CD8-positive, alpha-beta memory T cell (primary cell): ENCODE measurements around the gene FOXD1. TPM values are rescaled to one million over a fixed set of nuclear protein-coding genes. Genes with fewer than 3 reads are reported as not detected.
A peak's percentile ranks its signal among the peaks of the same experiment; 100 is the strongest.
"Not testable (repeated sequence)": the region's sequence is repeated elsewhere in the genome, so short reads cannot be mapped to it uniquely, and the experiment has no call there.

Source experiments
- CTCF ChIA-PET: fragments of 350-600 bp; sonication (Branson Sonifier 250); formaldehyde crosslinking; loops from one replicate; lab custom pipeline; 2021; ENCODE audit warnings: antibody characterized with exemption; lab: Charles Lee
- POLR2A ChIA-PET: fragments of 350-600 bp; sonication (Branson Sonifier 250); formaldehyde crosslinking; loops from one replicate; lab custom pipeline; 2021; ENCODE audit warnings: antibody characterized with exemption; lab: Charles Lee
- DNase-seq, 5 donors: peaks; one replicate each; pipeline versions ENCODE4 v3.0.0 to v3.0.0-alpha.2; 2020 to 2022; ENCODE audit warnings: mixed read lengths in 1 of 5
- H3K27ac ChIP-seq: one replicate; pipeline ENCODE4 v1.7.0; 2013; ENCODE audit warnings: low read depth, mild to moderate bottlenecking, low read length, moderate library complexity
- H3K27me3 ChIP-seq: 2 replicates; pipeline ENCODE4 v1.7.0; 2013; ENCODE audit warnings: low read length, mild to moderate bottlenecking; ENCODE audit not compliant: insufficient read depth, poor library complexity, severe bottlenecking
- H3K36me3 ChIP-seq: 2 replicates; pipeline ENCODE4 v1.7.0; 2013; ENCODE audit warnings: mild to moderate bottlenecking, low read length, moderate library complexity; ENCODE audit not compliant: insufficient read depth
- H3K4me1 ChIP-seq: 2 replicates; pipeline ENCODE4 v1.7.0; 2013; ENCODE audit warnings: mild to moderate bottlenecking, low read length, moderate library complexity; ENCODE audit not compliant: insufficient read depth
- H3K4me3 ChIP-seq: 2 replicates; pipeline ENCODE4 v1.7.0; 2013; ENCODE audit warnings: mild to moderate bottlenecking, low read length
- H3K9me3 ChIP-seq: 2 replicates; pipeline ENCODE4 v1.7.0; 2013; ENCODE audit warnings: mild to moderate bottlenecking, low read length
- H3K27ac Mint-ChIP-seq, 8 donors: one replicate each; pipeline ENCODE4 v1.8.0; 2020 to 2021; ENCODE audit warnings: mixed read lengths in 8 of 8, mild to moderate bottlenecking in 6 of 8, inconsistent platforms in 3 of 8, moderate library complexity in 3 of 8
- H3K27me3 Mint-ChIP-seq, 2 donors: one replicate each; pipeline ENCODE4 v1.8.0; 2020 to 2021; ENCODE audit warnings: mixed read lengths in 2 of 2, mild to moderate bottlenecking in 1 of 2, moderate library complexity in 1 of 2
- H3K36me3 Mint-ChIP-seq, 3 donors: one replicate each; pipeline ENCODE4 v1.8.0; 2020 to 2021; ENCODE audit warnings: mixed read lengths in 3 of 3, inconsistent platforms in 1 of 3, mild to moderate bottlenecking in 1 of 3
- H3K4me1 Mint-ChIP-seq, 3 donors: one replicate each; pipeline ENCODE4 v1.8.0; 2020 to 2021; ENCODE audit warnings: mixed read lengths in 3 of 3, inconsistent platforms in 1 of 3, mild to moderate bottlenecking in 1 of 3
- H3K4me3 Mint-ChIP-seq, 7 donors: one replicate each; pipeline ENCODE4 v1.8.0; 2020 to 2021; ENCODE audit warnings: mixed read lengths in 7 of 7, mild to moderate bottlenecking in 6 of 7, moderate library complexity in 4 of 7, inconsistent platforms in 2 of 7
- H3K9me3 Mint-ChIP-seq, 5 donors: one replicate each; pipeline ENCODE4 v1.8.0; 2020 to 2022; ENCODE audit warnings: mixed read lengths in 5 of 5, mild to moderate bottlenecking in 3 of 5, moderate library complexity in 2 of 5, inconsistent platforms in 1 of 5
- polyA plus RNA-seq: library from polyadenylated mRNA; unstranded; fragments of 300-500 nt; fragmentation: Illumina TruSeq; gene quantifications from one replicate; pipeline ENCODE4 v1.2.3, GENCODE V29; 2021
- total RNA-seq, 2 experiments: library from RNA; stranded (reverse); gene quantifications; one replicate each; pipeline ENCODE4 v1.2.3, GENCODE V29; 2021

The FOXD1 gene
- total and polyA plus RNA-seq, 3 experiments from 2014 or later: 0.09 to 0.22 TPM; not detected in 1

- Histone ChIP-seq H3K27me3 (peaks cover 16% of the 10 kb centered on the region), H3K36me3 (no peaks in the 10 kb centered on the region), H3K4me1 (no peaks in the 10 kb centered on the region), H3K9me3 (no peaks in the 10 kb centered on the region), H3K27ac (no peak overlapping the region), H3K4me3 (no peak overlapping the region)
- CTCF ChIA-PET: interaction anchor here (0.6 kb wide), 1 partner anchor 1025 kb away, joined by 3 read pairs; no protein-coding TSS in a partner anchor
- H3K36me3 Mint-ChIP-seq: no peaks in the 10 kb centered on the region
- POLR2A ChIA-PET: no interaction called here
- H3K27me3 Mint-ChIP-seq: peaks cover 40 to 71% of the 10 kb centered on the region in 2 donors
- no peaks in the 10 kb centered on the region for H3K4me1 Mint-ChIP-seq
- H3K4me3 Mint-ChIP-seq: no peak overlapping the region
- no peak for DNase-seq
- peaks cover 0 to 2% (median 0%) of the 10 kb centered on the region in 5 donors for H3K9me3 Mint-ChIP-seq
- H3K27ac Mint-ChIP-seq: no peak overlapping the region
Measured at GRCh38 chr5:73459366-73459765, 10.8 kb upstream of the FOXD1 start.

- H3K9me3 ChIP-seq, H3K4me3 Mint-ChIP-seq, H3K9me3 Mint-ChIP-seq, POLR2A ChIA-PET, H3K27ac ChIP-seq, H3K4me1 ChIP-seq, DNase-seq, H3K4me1 Mint-ChIP-seq, H3K27ac Mint-ChIP-seq, H3K36me3 Mint-ChIP-seq, H3K36me3 ChIP-seq, H3K4me3 ChIP-seq: not testable (repeated sequence)
- peaks cover 41% of the 10 kb centered on the region for H3K27me3 ChIP-seq
- CTCF ChIA-PET: interaction anchor here (2.0 kb wide), 1 partner anchor 240 kb away, joined by 11 read pairs; no protein-coding TSS in a partner anchor
- H3K27me3 Mint-ChIP-seq: peaks cover 52 to 85% of the 10 kb centered on the region in 2 donors
Measured at GRCh38 chr5:73456462-73456861, 7.9 kb upstream of the FOXD1 start.

- Histone ChIP-seq H3K36me3 (no peaks in the 10 kb centered on the region), H3K4me3 (no peak overlapping the region), H3K9me3 (peaks cover 3% of the 10 kb centered on the region), H3K27ac (no peak overlapping the region), H3K4me1 (peaks cover 4% of the 10 kb centered on the region), H3K27me3 (peaks cover 56% of the 10 kb centered on the region)
- Mint-ChIP-seq H3K4me3 (peak overlapping the region in 1 of 7 donors; percentile 22), H3K27me3 (peaks cover 64 to 80% of the 10 kb centered on the region in 2 donors), H3K36me3 (no peaks in the 10 kb centered on the region), H3K27ac (peak overlapping the region in 1 of 8 donors; percentile 28), H3K4me1 (peaks cover 5 to 8% (median 7%) of the 10 kb centered on the region in 3 donors), H3K9me3 (peaks cover 8 to 13% (median 12%) of the 10 kb centered on the region in 5 donors)
- CTCF ChIA-PET: interaction anchor here (1.4 to 2.0 kb wide), 5 partner anchors 10 to 239 kb away, joined by 3 to 11 read pairs (median 4); no protein-coding TSS in a partner anchor
- POLR2A ChIA-PET: no interaction called here
- DNase-seq: peak in 3 of 5 donors; percentile 30 to 58 (median 36)
Measured at GRCh38 chr5:73454379-73455036, 5.9 kb upstream of the FOXD1 start.

DNA sequence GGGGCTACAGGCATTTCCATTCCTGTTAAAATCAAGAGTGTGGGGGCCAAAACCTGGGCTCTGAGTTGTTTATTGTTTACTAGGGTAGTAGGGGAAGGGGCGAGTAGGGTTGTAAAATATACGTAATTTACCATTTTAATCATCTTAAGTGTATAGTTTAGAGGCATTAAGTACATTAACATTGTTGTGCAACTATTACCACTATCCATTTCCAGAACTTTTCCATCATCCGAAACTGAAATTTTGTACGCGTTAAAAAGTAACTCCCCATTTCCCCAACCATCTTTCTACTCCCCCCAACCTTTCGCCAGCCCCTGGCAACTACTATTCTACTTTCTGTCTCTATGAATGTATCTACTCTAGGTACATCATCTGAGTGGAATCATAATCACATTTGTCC is 3.6 kb upstream of the FOXD1 start:
- Mint-ChIP-seq H3K36me3 (peaks cover 0 to 2% (median 0%) of the 10 kb centered on the region in 3 donors), H3K9me3 (peaks cover 10 to 21% (median 12%) of the 10 kb centered on the region in 5 donors), H3K27ac (peak overlapping the region in 2 of 8 donors; percentile 19 to 82), H3K27me3 (peaks cover 68 to 80% of the 10 kb centered on the region in 2 donors), H3K4me1 (peaks cover 15 to 20% (median 17%) of the 10 kb centered on the region in 3 donors), H3K4me3 (peak overlapping the region in 1 of 7 donors; percentile 49)
- ChIA-PET POLR2A (no interaction called here), CTCF (no interaction called here)
- peaks cover 11% of the 10 kb centered on the region for H3K4me1 ChIP-seq
- H3K36me3 ChIP-seq: no peaks in the 10 kb centered on the region
- H3K27me3 ChIP-seq: peaks cover 59% of the 10 kb centered on the region
- DNase-seq: no peak
- H3K4me3 ChIP-seq: no peak overlapping the region
- no peak overlapping the region for H3K27ac ChIP-seq
- peaks cover 3% of the 10 kb centered on the region for H3K9me3 ChIP-seq

DNA sequence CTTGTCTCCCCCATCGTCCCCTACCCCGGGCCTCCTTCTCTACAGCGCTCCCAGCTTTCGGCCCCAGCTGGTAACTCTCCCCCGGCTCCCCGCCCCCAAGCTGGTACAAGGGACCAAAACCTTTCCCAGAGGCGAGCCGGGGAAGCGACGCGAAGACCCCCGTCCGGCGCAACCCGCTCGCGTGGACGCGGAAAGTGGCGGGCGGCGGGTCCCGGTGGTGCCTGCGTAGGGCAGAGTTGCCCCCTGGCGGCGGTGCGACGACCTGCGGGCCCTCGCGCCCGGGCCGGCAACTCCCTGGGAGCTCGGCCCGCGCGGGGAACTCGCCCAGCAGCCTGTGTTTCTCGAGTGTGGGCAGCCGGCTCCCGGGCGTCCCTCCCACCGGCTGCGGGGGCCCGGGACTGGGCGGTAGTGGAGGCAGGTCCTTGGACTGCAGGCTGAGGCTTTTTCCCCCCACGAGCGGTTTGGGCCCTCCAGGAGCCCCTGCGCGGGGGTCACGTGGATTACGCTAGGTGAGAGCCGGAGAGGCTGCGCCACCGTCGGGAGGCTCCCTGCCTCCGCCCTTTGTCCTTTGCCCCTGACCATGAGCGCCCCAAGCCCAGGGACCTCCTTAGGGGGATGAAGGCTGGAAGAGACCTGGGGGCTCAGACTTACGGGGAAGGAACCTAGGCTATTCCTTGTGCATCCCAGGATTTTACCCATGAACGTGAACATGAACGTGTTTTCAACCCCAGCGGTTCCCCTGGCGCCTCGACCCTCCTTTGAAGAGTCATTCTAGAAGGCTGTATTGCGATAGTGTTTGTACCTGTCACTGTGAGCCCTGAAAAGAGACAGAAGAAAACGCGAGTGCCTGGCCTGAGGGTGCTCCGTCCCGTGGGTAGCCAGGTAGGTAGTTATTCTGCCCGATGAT is 2.9 kb upstream of the FOXD1 start:
- DNase-seq: peak; percentile 60 to 70 (median 63)
- peak overlapping the region in 2 of 8 donors; percentile 82 to 83 for H3K27ac Mint-ChIP-seq
- no peak overlapping the region for H3K4me3 ChIP-seq
- no peak overlapping the region for H3K27ac ChIP-seq
- POLR2A ChIA-PET: no interaction called here
- H3K36me3 Mint-ChIP-seq: peaks cover 0 to 2% (median 0%) of the 10 kb centered on the region in 3 donors
- peaks cover 13% of the 10 kb centered on the region for H3K4me1 ChIP-seq
- peaks cover 59% of the 10 kb centered on the region for H3K27me3 ChIP-seq
- peak overlapping the region; percentile 29 to 68 (median 54) for H3K4me3 Mint-ChIP-seq
- peaks cover 65 to 78% of the 10 kb centered on the region in 2 donors for H3K27me3 Mint-ChIP-seq
- H3K4me1 Mint-ChIP-seq: peaks cover 17 to 24% (median 19%) of the 10 kb centered on the region in 3 donors
- H3K36me3 ChIP-seq: no peaks in the 10 kb centered on the region
- H3K9me3 ChIP-seq: peaks cover 3% of the 10 kb centered on the region
- CTCF ChIA-PET: interaction anchor here (0.6 to 2.4 kb wide), 30 partner anchors 9 to 634 kb away, joined by 3 to 36 read pairs (median 5); partner anchors contain the start of gene FCHO2
- peaks cover 10 to 21% (median 12%) of the 10 kb centered on the region in 5 donors for H3K9me3 Mint-ChIP-seq

DNA sequence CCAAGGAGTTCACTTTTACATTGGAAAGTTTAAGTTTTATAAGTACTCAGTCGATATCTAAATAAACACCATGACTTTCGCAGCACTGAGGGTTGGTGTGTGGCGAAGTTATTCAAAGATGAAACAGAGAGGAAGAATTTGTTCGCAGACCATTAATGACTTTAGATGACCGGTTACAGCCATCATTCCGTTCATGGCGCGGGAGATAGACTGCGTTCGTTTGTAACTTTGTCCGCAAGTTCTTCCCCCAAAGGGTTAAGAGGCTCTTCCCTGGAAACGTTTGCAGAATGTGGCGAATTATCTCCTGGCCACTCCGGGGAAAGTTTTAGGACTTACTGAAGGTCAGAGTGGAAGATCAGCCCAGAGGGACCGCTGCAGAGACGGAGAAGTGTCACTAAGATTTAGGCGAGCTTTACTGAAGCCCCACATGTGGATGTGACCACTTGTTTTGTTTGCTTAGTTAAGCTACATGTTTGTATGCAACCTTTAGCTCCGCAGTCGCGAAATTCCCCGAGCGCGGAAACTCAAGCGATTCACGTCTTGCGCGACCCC is 2.2 kb upstream of the FOXD1 start:
- Mint-ChIP-seq H3K4me3 (peak overlapping the region; percentile 29 to 68 (median 54)), H3K27ac (peak overlapping the region in 5 of 8 donors; percentile 30 to 84 (median 82)), H3K9me3 (peaks cover 10 to 22% (median 12%) of the 10 kb centered on the region in 5 donors), H3K27me3 (peaks cover 67 to 77% of the 10 kb centered on the region in 2 donors), H3K36me3 (peaks cover 0 to 2% (median 0%) of the 10 kb centered on the region in 3 donors), H3K4me1 (peaks cover 17 to 26% (median 19%) of the 10 kb centered on the region in 3 donors)
- ChIA-PET POLR2A (interaction anchor here (0.5 kb wide), 1 partner anchor 11 kb away, joined by 4 read pairs; no protein-coding TSS in a partner anchor), CTCF (interaction anchor here (0.9 to 2.4 kb wide), 25 partner anchors 9 to 634 kb away, joined by 3 to 36 read pairs (median 7); partner anchors contain the start of gene FCHO2)
- Histone ChIP-seq H3K4me3 (no peak overlapping the region), H3K27ac (no peak overlapping the region), H3K27me3 (peaks cover 66% of the 10 kb centered on the region), H3K36me3 (no peaks in the 10 kb centered on the region), H3K9me3 (peaks cover 3% of the 10 kb centered on the region), H3K4me1 (peaks cover 16% of the 10 kb centered on the region)
- peak in 1 of 5 donors; percentile 26 for DNase-seq

- Histone ChIP-seq H3K4me3 (no peak overlapping the region), H3K9me3 (peaks cover 3% of the 10 kb centered on the region), H3K4me1 (peaks cover 16% of the 10 kb centered on the region), H3K27ac (no peak overlapping the region), H3K27me3 (peaks cover 72% of the 10 kb centered on the region), H3K36me3 (no peaks in the 10 kb centered on the region)
- ChIA-PET POLR2A (no interaction called here), CTCF (interaction anchor here (1.9 to 2.4 kb wide), 6 partner anchors 9 to 246 kb away, joined by 5 to 36 read pairs (median 14); no protein-coding TSS in a partner anchor)
- Mint-ChIP-seq H3K4me3 (peak overlapping the region in 3 of 7 donors; percentile 53 to 66 (median 54)), H3K27ac (peak overlapping the region in 3 of 8 donors; percentile 15 to 83 (median 25)), H3K9me3 (peaks cover 10 to 24% (median 12%) of the 10 kb centered on the region in 5 donors), H3K4me1 (peaks cover 17 to 26% (median 19%) of the 10 kb centered on the region in 3 donors), H3K36me3 (peaks cover 0 to 2% (median 0%) of the 10 kb centered on the region in 3 donors), H3K27me3 (peaks cover 70 to 77% of the 10 kb centered on the region in 2 donors)
- DNase-seq: no peak
Measured at GRCh38 chr5:73450137-73450536, 1.6 kb upstream of the FOXD1 start.
